GM12891 (cell line): ENCODE data around the gene STX1B.
"Not testable (repeated sequence)": the region's sequence is repeated elsewhere in the genome, so short reads cannot be mapped to it uniquely, and the experiment has no call there.

ENCODE experiments used
- POLR2A ChIP-seq: IDR thresholded peaks from 2 replicates; pipeline ENCODE4 v1.6.1; 2011; ENCODE audit warnings: low read depth, low read length, control low read depth
- TAF1 ChIP-seq: IDR thresholded peaks from 2 replicates; pipeline ENCODE4 v1.6.1; 2011; ENCODE audit warnings: low read depth, low read length, control low read depth

DNA sequence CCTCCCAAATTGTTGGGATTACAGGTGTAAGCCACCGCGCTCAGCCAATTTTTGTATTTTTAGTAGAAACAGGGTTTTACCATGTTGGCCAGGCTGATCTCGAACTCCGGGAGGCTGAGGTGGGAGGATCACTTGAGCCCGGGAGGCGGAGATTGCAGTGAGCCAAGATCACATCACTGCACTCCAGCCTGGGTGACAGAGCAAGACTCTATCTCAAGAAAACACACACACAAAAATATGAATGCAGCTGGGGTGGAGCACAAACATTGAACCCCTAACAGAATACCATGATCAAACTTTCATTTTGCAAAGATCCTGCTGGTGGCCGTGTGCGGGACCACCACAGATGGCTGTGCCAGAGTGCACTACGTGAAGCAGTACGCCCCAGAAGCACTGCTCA, 7.3 kb upstream of the STX1B start:
- not testable (repeated sequence) for TF ChIP-seq POLR2A, TAF1
